T-helper 2 cell treated with Interferon-gamma antibody and Interleukin-4, amounts not matched to agents 5 μg/mL and 100 μg/mL, for 36 hours (primary cell): ENCODE results near the gene PRR35.

Experiments
- DNase-seq: peaks from one replicate; pipeline ENCODE4 v3.0.0; 2021; ENCODE audit warnings: low spot score
- H3K27ac Mint-ChIP-seq: one replicate; pipeline ENCODE4 v1.8.0; 2021; ENCODE audit warnings: mild to moderate bottlenecking, mixed read lengths
- H3K27me3 Mint-ChIP-seq: one replicate; pipeline ENCODE4 v1.8.0; 2021; ENCODE audit warnings: low read depth, mixed read lengths
- H3K36me3 Mint-ChIP-seq: one replicate; pipeline ENCODE4 v1.8.0; 2021; ENCODE audit warnings: low read depth, mixed read lengths
- H3K4me1 Mint-ChIP-seq: one replicate; pipeline ENCODE4 v1.8.0; 2021; ENCODE audit warnings: low read depth, mixed read lengths
- H3K4me3 Mint-ChIP-seq: one replicate; pipeline ENCODE4 v1.8.0; 2022; ENCODE audit warnings: mild to moderate bottlenecking, moderate library complexity, mixed read lengths
- H3K9me3 Mint-ChIP-seq: one replicate; pipeline ENCODE4 v1.8.0; 2021; ENCODE audit warnings: mixed read lengths

PRR35 gene

DNA sequence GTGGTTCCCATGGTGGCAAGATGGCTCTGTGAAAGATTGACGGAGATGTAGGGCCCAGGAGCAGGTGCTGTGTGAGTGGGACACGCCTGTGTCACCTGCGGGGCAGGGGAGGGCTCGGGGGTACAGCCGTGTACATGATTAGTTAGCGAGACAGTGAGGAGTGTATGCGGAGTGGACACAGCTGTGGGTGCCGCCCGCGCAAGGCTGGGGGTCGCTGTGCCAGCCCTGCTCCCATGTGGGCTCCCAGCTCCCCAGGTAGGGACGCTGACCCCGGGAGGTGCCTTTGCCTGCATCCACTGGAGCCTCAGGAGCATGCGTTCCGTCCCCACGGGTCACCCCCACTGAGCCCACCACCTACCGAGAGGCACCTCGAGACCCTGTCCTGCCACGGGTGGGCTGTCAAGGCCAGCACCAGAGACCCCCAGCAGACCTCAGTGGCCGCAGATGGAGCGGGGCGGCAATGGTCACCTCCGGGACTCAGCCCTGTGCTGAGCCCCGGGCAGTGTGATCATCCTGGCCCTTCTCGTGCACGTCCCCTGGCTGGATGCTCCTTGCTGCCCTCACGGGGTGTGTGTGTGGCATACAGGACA, 25.2 kb upstream of the PRR35 start:
- H3K27ac Mint-ChIP-seq = no peak overlapping the region
- DNase-seq = no peak
- H3K9me3 Mint-ChIP-seq = no peaks in the 10 kb centered on the region
- peaks cover 4% of the 10 kb centered on the region for H3K4me1 Mint-ChIP-seq
- no peaks in the 10 kb centered on the region for H3K27me3 Mint-ChIP-seq
- H3K4me3 Mint-ChIP-seq = no peak overlapping the region
- peaks cover 2% of the 10 kb centered on the region for H3K36me3 Mint-ChIP-seq

- Mint-ChIP-seq H3K36me3 (peaks cover 2% of the 10 kb centered on the region), H3K4me3 (no peak overlapping the region), H3K27ac (no peak overlapping the region), H3K9me3 (no peaks in the 10 kb centered on the region), H3K4me1 (no peaks in the 10 kb centered on the region), H3K27me3 (no peaks in the 10 kb centered on the region)
- no peak for DNase-seq
Measured at GRCh38 chr16:535446-536405, 24.5 kb upstream of the PRR35 start.

DNA sequence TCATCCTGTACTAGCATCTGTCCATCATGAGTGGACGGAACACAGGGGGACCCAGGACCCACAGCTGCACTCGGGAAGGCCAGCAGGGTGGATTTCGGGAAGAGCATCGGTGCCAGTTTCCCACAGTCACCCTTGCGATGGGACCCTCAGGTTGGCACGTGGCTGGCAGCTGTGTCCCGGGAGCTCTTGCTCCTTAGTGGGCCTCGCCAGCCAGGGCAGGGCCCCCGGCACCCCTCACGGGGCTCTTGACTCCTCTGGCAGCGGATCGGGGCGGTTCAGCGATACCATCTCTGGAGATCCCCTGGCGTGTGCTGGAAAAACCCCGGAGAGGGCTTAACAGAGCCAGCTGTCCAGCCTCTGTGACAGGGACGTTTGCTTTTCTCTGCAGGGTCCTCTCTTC, 23.4 kb upstream of the PRR35 start:
- no peak for DNase-seq
- H3K4me1 Mint-ChIP-seq = no peaks in the 10 kb centered on the region
- no peak overlapping the region for H3K27ac Mint-ChIP-seq
- H3K4me3 Mint-ChIP-seq = no peak overlapping the region
- no peaks in the 10 kb centered on the region for H3K9me3 Mint-ChIP-seq
- no peaks in the 10 kb centered on the region for H3K27me3 Mint-ChIP-seq
- H3K36me3 Mint-ChIP-seq = peaks cover 4% of the 10 kb centered on the region

- Mint-ChIP-seq H3K9me3 (no peaks in the 10 kb centered on the region), H3K27me3 (no peaks in the 10 kb centered on the region), H3K4me1 (no peaks in the 10 kb centered on the region), H3K27ac (no peak overlapping the region), H3K4me3 (no peak overlapping the region), H3K36me3 (peaks cover 7% of the 10 kb centered on the region)
- no peak for DNase-seq
Measured at GRCh38 chr16:537415-538335, 22.5 kb upstream of the PRR35 start.

DNA sequence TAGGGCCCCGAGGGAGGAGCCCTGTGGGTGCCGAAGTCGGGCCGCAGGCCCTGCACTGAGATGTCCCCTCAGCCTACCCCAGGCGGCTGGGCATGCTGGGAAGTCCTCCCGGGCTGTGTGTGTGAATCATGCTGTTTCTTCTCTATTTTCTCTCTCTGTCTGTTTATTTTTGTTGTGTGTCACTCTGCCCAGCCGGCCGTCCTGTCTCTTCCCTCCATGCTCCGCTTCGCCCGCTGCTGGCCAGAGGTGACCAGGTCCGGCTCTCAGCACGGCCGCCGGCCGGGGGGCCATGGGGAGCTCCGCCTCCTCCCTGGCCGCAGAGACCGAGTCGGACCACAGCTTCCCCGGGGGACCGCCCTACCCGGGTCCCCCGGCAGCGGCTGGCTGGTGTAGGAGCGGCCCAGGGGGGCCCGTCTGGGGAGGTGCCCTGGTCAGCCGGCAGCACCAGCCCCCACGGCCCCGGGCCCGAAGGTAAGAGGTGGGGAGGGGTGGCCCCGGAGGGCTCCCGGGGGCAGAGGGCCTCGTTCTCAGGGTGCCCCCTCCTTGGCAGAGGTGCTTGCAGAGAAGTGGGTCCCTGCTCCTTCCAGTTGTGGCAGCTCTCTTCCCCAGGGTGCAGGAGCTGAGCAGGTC, 20.2 kb upstream of the PRR35 start:
- Mint-ChIP-seq H3K27ac (no peak overlapping the region), H3K36me3 (peaks cover 10% of the 10 kb centered on the region), H3K27me3 (no peaks in the 10 kb centered on the region), H3K4me1 (no peaks in the 10 kb centered on the region), H3K9me3 (no peaks in the 10 kb centered on the region), H3K4me3 (no peak overlapping the region)
- no peak for DNase-seq

DNA sequence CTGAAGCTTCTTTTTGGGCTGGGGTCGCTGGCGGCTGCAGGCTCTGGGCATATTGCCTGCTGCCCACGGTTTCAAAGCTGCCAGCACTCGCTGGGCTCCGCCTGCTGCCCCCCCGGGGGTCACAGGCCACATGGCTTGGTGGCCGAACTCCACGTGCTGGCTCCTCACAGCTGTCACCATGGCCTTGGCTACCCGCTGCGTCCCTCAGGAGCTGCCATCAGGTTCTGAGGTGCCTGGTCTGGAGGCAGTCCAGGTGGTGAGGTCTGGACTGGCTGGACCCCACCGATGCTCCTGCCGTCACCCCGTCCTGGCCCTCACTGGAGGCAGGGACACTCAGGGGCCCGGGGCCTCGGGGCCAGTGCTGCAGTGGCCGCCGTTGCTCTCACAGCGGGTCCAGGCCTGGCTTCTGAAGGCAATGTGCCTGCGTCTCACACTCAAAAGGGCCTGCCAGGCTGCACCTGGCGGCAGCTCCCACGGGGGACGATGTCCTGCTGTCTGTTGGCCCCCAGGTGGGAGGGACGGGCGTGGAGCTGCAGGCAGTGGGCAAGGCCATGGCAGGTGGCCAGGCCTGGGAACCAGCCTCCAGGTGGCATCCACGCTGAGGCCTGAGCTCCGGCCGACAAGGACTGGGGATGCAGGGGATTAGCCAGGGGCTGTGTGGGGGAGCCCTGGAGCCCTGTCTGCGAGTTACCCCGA, 19.4 kb upstream of the PRR35 start:
- Mint-ChIP-seq H3K27ac (no peak overlapping the region), H3K4me3 (no peak overlapping the region), H3K4me1 (no peaks in the 10 kb centered on the region), H3K27me3 (no peaks in the 10 kb centered on the region), H3K9me3 (no peaks in the 10 kb centered on the region), H3K36me3 (peaks cover 10% of the 10 kb centered on the region)
- DNase-seq = no peak

DNA sequence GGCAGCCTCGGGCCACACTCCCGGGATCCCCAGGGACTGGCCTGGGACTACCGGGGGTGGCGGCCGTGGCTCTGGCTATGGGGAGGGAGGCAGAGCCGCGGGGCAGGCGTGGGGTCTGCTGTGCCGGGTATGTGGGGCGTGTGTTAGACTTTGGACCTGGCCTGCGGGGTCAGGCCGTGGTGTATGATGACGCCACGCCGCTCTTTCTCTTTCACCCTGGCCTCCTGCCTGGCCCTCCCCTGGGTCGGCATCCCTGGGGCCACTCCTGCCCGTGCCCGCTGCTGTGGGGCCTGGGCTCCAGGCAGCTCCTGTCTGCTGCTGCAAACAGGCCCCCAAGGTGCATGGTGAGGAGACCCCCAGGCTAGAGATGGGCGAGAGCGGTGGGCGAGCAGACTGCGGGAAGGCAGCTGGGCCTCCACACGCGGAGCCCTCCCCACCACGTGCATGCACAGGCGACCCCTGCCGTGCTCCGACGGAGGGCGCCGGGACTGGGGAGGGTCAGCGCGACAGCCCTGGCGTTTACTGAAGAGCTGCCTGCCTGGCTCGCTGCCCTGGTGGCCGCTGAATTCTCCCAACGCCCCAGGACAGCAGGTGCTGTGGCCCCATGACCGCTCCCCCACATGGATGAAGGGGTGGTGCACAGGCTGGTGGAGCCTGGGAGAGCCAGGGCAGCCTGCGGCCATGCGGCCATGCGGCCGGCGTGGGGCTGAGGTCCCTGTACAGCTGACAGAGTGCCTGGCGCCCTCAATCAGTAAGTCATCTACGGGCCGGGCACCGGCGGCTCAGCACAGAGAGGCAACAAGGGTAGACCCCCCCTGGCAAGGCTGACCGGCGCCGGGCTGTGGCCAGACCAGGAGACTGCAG, 16.7 kb upstream of the PRR35 start:
- Mint-ChIP-seq H3K4me3 (no peak overlapping the region), H3K36me3 (peaks cover 10% of the 10 kb centered on the region), H3K4me1 (no peaks in the 10 kb centered on the region), H3K27me3 (no peaks in the 10 kb centered on the region), H3K27ac (no peak overlapping the region), H3K9me3 (no peaks in the 10 kb centered on the region)
- no peak for DNase-seq

- H3K4me1 Mint-ChIP-seq = no peaks in the 10 kb centered on the region
- no peaks in the 10 kb centered on the region for H3K27me3 Mint-ChIP-seq
- DNase-seq = no peak
- peaks cover 8% of the 10 kb centered on the region for H3K36me3 Mint-ChIP-seq
- H3K4me3 Mint-ChIP-seq = no peak overlapping the region
- H3K27ac Mint-ChIP-seq = no peak overlapping the region
- H3K9me3 Mint-ChIP-seq = no peaks in the 10 kb centered on the region
Measured at GRCh38 chr16:544517-544916, 15.7 kb upstream of the PRR35 start.

- no peak overlapping the region for H3K4me3 Mint-ChIP-seq
- no peaks in the 10 kb centered on the region for H3K27me3 Mint-ChIP-seq
Measured at GRCh38 chr16:546909-547770, 13.1 kb upstream of the PRR35 start.

DNA sequence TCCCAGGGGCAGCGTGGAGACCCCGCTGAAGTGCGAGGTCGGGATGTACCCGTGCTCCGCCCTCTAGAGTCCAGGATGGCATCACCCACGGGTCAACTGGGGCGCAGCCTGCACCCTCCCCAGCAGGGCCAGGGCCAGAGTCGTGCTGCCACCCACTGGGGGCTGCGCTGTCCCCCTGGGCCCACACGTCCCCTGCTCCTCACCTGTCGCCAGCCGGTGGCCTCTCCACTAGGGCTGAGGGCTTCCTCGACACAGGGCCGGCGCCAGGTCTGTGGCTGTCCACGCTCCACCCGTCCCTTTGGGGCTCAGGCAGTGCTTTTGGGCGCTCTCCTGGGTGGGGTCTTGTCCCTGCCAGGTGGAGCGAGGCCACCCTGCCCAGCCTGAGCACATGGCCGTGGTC, 11.6 kb upstream of the PRR35 start:
- no peak for DNase-seq
- H3K27me3 Mint-ChIP-seq = no peaks in the 10 kb centered on the region
- peaks cover 2% of the 10 kb centered on the region for H3K36me3 Mint-ChIP-seq
- no peak overlapping the region for H3K4me3 Mint-ChIP-seq
- no peaks in the 10 kb centered on the region for H3K9me3 Mint-ChIP-seq
- no peaks in the 10 kb centered on the region for H3K4me1 Mint-ChIP-seq
- H3K27ac Mint-ChIP-seq = no peak overlapping the region

More at GRCh38 chr16:546909-547770, 13.1 kb upstream of the PRR35 start:
- Mint-ChIP-seq H3K27ac (no peak overlapping the region), H3K4me1 (no peaks in the 10 kb centered on the region), H3K9me3 (no peaks in the 10 kb centered on the region), H3K36me3 (peaks cover 6% of the 10 kb centered on the region)
- peak; percentile 23 for DNase-seq

- no peak overlapping the region for H3K4me3 Mint-ChIP-seq
- no peak overlapping the region for H3K27ac Mint-ChIP-seq
- DNase-seq = no peak
- no peaks in the 10 kb centered on the region for H3K9me3 Mint-ChIP-seq
- no peaks in the 10 kb centered on the region for H3K4me1 Mint-ChIP-seq
- peaks cover 5% of the 10 kb centered on the region for H3K36me3 Mint-ChIP-seq
- H3K27me3 Mint-ChIP-seq = no peaks in the 10 kb centered on the region
Measured at GRCh38 chr16:549544-550263, 10.5 kb upstream of the PRR35 start.
